Measurements from ENCODE around the gene FRMD1.

FRMD1 gene

GRCh38 chr6:168075216-168075615 is 3.8 kb downstream of the FRMD1 start:
- DNase-seq: no peak

- no peak for DNase-seq
These were observed 4.9 kb downstream of the FRMD1 start for GRCh38 chr6:168073937-168074730.

GRCh38 chr6:168072730-168073129 is 6.3 kb downstream of the FRMD1 start:
- DNase-seq: no peak

DNA sequence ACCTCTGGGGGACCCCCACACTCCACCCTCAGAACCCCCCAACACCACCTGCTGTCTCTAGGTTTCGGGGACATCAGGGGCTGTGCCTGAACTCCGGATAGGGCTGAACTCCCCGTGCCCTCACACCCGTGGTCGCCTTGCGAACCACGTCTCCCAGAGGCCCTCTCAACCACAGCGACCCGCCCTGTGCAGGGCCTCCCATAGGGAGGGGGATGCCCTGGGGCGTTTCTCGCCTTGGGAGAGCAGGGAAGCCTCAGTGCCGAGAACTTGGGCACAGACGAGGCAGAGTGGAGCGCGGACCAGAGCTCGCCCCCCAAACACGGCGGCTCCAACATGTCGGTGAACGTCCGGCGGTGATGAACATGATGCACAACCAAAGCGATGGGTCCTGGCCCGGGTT is 6.8 kb downstream of the FRMD1 start:
- no peak for DNase-seq

DNA sequence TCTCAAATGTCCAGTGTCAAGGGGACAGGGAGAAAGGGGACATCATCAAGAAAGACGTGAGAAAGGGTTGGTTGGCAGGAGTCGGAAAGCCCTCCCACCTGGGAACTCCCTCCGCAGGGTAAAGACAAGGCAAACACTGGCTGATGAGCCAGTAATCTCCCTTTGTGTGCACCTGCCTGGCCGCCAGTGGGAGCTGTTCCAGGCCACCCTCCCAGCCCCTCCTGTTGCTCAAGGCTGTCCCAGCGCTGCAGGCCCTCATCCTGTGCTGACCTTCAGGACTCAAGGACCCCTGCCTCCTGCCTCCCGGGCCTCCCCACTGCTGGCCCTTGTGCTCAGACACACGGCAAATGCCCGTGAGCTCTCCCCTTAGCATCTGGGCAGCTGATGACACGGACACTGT is 7.4 kb downstream of the FRMD1 start:
- DNase-seq: no peak

DNA sequence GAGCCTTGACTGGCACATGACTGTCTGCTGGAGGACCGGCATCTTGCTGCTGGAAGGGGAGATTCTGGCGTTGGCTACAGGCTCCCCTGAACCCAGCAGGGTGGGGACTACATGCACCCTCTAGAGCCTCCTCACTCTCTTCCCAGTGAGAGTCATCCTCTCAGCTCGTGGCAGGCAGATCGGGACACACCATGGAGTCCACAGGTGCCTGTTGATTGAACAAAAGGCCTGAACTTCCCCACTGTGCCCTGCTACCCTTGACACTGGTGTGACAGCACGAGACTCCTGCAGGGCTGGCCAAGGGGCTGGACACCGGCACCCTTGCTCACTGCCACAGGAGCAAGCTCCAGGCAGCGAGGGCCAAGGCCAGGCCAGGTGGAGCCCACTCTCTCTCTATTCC is 8.2 kb downstream of the FRMD1 start:
- DNase-seq: no peak

GRCh38 chr6:168067081-168067759 is 11.8 kb downstream of the FRMD1 start:
- DNase-seq: no peak

GRCh38 chr6:168064226-168064807 is 14.7 kb downstream of the FRMD1 start:
- DNase-seq: no peak

DNA sequence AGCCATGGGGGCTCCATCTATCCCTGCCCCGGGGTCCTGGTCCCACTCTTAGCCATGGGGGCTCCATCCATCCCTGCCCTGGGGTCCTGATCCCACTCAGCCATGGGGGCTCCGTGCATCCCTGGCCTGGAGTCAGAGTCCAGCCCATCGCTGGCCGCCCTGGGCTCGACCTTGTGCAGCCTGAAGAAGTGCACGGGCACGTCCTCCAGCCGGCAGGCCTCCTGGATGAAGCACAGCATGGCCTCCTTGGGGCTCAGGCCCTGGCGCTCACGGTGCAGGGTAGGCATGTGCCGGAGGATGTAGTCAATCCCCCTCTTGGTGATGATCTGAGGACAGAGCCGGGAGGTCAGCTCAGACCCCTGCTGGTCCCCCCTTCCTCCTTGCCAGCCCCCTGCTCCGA is 15.6 kb downstream of the FRMD1 start:
- DNase-seq: no peak

- DNase-seq: no peak
These were observed 16.4 kb downstream of the FRMD1 start for GRCh38 chr6:168062346-168063289.

GRCh38 chr6:168061269-168062210 is 17.5 kb downstream of the FRMD1 start:
- DNase-seq: peak; percentile 33

GRCh38 chr6:168060521-168060931 is 18.5 kb downstream of the FRMD1 start:
- peak; percentile 86 for DNase-seq

- no peak for DNase-seq
These were observed 20.1 kb downstream of the FRMD1 start for GRCh38 chr6:168058691-168059551.

DNA sequence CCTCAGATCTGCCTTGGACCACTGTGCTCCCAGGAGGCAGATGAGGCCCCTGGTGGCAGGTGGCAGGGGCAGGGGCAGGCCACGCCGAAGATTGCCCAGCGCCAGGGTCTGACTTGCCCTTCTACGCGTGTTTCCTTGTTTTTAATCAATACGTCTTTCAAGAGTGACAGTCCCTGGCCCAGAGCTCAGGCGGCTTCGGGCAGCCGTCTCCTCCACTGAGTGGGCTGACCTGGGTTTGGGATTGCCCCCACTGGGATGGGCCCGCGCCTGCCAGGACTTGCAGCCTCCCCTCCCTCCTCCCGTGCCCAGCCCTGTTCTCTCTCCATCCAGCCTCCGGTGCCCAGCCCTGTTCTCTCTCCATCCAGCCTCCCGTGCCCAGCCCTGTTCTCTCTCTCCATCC is 21.2 kb downstream of the FRMD1 start:
- no peak for DNase-seq

- DNase-seq: no peak
These were observed 22.0 kb downstream of the FRMD1 start for GRCh38 chr6:168056892-168057527.

GRCh38 chr6:168055696-168056489 is 23.1 kb downstream of the FRMD1 start:
- no peak for DNase-seq

GRCh38 chr6:168054765-168055560 is 24.0 kb downstream of the FRMD1 start:
- no peak for DNase-seq

GRCh38 chr6:168053957-168054471 is 25.0 kb downstream of the FRMD1 start:
- DNase-seq: no peak
